NCI-H146 (cell line): ENCODE data around the gene ZGRF1.
"Not testable (repeated sequence)": the region's sequence is repeated elsewhere in the genome, so short reads cannot be mapped to it uniquely, and the experiment has no call there.

Experiments used
- DNase-seq: peaks from one replicate; lab custom pipeline; 2025; lab: John Stamatoyannopoulos, UW

Gene ZGRF1

DNA sequence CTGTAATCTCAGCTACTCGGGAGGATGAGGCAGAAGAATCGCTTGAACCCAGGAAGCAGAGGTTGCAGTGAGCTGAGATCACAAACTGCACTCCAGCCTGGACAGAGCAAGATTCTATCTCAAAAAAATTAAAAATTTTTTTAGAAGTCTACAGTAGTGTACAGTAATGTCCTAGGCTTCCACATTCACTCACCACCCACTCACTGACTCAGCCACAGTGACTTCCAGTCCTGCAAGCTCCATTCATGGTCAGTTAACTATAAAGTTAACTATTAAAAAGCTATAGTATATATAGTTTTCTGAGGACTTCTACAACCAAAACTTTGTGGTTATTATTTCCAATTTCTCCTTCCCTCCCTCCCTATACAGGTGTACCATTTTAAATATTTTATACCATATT lies 86.0 kb downstream of the ZGRF1 start:
- no peak for DNase-seq

DNA sequence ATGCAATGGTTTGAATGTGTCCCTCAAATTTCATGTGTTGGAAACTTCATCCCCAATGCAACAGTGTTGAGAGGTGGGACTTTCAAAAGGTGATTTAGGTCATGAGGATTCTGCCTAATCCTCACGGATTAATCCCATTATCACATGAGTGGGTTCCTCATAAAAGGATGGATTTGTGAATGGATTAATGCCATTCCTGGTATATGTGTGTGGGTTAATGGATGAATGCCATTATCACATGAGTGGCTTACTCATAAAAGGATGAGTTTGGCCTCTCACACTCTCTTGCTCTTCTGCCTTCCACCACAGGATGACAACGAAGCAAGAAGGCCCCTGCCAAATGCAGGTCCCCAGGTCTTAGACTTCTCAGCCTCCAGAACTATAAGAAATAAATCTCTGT lies 90.2 kb downstream of the ZGRF1 start:
- DNase-seq: no peak

DNA sequence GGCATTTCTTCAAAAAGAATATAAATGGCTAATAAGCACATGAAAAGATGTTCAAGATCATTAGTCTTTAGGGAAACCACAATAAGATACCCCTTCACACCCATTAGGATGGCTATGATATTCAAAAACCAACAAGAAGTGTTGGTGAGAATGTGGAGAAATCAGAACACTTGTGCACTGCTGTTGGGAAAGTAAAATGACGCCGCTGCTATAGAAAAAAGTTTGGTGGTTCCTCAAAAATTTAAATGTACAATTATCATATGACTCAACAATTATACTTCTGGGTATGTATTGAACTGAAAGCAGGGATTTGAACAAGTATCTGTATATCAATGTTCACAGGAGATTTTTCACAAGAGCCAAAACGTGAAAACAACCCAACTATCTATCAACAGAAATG lies 91.4 kb downstream of the ZGRF1 start:
- DNase-seq: no peak

DNA sequence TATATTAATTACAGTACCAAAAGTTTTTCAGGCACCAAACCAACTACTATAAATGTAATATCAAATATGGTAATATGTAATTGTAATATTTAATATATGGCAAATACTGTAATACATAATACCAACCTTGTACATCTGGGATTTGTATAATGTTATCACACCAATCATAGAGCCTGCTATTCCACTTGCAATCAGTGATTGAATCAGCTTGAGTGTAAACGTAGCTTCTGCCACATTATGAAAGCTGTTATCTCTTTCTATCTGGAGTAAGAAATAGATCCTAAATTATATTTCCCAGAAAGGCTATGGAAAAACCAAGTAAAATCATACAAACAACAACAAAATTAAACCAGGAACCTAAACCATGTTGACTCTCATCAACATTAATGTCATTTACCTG lies 96.0 kb downstream of the ZGRF1 start:
- no peak for DNase-seq

DNA sequence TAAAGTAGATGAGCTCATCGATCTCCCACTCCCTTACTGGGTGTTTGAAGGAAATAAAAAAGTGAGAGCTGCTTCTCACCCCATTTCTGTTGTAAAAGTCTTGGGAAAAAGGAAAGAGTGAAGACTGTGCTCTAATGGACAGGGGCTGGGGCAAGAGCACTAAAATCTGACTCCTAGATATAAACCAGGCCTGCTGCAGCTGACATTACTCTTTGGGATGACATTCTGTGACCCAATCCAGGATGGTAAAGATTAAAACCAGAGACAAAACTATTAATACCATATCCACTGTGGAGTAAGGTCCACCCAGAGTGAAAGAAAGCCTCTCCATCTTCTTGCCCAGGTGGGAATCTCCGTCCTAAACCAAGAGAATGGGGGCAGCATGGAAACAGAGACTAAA lies 100.6 kb downstream of the ZGRF1 start:
- no peak for DNase-seq

DNA sequence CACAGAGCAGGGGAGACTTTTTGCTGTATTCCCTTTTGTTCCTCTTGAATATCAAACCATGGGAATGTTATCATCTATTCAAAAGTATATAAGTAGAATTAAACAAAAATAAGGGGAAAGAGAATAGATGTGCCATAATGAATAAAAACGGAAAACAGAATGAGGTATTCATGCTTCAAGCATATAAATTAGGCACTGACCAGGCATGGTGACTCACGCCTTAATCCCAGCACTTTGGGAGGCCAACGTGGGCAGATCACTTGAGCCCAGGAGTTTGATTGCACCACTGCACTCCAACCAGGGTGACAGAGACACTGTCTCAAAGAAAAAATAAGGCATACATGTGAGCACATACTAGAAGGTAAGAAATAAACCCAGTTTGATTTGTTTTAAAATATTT lies 104.4 kb downstream of the ZGRF1 start:
- DNase-seq: no peak

DNA sequence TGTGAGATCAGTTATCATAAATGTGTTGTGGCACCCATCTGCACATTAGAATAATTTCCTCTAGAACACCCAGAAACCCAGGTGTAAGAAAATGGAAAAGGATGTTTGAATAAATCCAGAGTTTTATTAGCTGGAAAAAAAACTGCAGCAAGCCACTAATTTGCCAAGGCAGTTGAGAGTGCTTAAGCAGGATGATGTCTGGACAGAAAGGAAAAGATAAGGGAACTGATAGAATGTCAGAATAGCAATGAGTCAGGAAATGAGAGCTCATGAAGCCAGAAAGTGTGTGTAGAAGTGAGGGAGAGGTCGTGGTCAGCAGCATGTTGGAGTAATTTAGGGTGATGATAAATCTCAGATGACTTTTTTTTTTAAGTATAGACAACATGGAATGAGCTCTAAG lies 105.6 kb downstream of the ZGRF1 start:
- no peak for DNase-seq

DNA sequence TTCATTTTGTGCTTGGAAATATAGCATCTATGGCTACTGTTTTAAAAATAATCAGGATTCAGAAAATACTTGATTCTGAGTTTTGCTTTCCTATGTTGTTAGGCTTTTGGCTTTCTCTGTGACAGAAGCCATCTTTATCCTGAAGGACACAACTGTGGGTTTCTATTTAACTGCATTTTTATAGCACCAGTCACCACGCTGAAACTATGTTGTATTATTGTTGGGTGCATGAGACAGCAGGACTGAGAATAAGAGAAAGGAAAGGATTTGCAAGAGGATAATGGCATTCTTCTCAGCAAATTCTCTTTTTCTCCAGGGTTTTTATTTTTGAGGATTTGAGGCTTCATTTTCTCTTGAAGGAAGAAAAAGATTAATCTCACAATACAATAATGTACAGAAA lies 110.6 kb downstream of the ZGRF1 start:
- no peak for DNase-seq

DNA sequence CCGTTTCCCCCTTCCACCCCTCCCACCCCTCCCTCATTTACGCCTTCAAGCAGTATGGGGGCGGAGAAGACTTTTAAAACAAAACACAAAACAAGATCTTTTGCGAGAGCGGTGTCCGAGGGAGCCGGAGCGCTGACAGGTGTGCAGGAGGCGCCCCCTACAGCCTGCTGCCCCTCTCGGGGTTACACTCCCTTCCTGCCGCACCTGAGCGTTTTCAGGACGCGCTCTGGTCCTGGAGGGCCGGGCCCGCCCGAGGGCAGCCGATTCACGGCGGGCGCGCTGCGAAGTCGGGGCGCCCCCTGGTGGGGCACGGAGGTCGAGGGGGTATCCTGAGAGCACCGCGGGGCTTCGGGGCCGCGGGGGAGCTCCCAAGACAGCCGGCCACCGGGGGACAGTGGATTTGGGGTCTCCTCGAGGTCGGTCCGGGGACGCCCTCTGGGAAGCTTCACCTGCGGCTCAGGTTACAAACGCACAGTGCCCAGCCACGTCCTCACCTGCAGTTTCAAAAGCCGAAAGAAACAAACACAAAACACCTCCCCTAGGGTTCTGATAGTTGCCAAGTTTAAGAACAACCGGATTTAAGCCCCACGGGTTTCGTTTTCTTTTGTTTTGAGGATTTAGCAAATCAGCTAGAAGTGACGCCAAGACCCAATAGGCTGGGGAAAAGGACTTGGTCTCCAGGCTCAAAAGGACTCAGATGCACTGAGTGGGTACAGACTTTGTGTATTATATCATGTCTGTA lies 112.8 kb downstream of the ZGRF1 start:
- no peak for DNase-seq

DNA sequence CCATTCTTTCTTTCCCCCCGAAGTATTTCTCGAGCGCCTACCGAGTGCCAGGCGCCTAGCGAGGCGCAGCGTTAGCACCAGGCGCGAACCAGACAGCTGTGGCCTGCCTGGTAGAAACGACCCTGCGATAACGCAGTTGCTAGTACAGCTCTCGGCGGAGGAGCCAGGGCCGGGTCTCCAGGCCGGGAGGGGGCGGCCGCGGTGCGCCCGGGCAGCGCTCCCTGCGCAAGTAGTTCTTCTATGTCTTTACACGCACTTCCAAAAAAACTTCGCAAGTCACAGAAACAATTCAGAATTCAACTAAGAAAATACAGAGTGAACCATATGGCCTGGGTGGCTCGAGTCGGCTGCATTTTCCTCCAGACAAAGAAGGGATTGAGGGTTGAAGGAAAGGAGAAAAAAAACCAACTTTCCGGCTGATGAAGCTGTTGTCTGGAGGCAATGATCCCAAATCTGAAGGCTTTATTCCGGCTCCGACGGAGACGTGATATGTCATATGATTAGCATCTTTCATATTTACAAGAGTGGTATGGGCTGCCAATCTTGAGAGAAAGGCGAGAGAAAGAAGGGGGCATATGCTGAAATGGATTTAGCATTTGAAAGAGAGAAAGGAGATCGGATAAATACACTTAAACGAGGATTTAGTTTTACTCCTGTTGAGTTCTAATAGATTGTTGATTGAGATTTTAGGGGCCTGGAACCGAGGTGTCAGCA lies 113.5 kb downstream of the ZGRF1 start:
- DNase-seq: no peak

DNA sequence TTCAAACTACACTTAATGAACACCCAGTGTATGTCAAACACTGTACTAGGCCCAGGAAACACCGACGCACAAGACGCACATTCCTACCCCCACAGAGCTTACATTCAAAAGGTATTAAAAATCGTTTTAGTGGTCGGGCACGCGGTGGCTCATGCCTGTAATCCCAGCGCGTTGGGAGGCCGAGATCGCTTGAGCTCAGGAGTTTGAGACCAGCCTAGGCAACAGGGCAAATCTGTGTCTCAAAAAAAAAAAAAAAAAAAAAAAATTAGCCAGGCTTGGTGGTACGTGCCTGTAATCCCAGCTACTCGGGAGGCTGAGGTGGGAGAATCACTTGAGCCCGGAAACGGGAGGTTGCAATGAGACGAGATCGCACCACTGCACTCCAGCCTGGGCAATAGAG lies 114.3 kb downstream of the ZGRF1 start:
- DNase-seq: not testable (repeated sequence)

DNA sequence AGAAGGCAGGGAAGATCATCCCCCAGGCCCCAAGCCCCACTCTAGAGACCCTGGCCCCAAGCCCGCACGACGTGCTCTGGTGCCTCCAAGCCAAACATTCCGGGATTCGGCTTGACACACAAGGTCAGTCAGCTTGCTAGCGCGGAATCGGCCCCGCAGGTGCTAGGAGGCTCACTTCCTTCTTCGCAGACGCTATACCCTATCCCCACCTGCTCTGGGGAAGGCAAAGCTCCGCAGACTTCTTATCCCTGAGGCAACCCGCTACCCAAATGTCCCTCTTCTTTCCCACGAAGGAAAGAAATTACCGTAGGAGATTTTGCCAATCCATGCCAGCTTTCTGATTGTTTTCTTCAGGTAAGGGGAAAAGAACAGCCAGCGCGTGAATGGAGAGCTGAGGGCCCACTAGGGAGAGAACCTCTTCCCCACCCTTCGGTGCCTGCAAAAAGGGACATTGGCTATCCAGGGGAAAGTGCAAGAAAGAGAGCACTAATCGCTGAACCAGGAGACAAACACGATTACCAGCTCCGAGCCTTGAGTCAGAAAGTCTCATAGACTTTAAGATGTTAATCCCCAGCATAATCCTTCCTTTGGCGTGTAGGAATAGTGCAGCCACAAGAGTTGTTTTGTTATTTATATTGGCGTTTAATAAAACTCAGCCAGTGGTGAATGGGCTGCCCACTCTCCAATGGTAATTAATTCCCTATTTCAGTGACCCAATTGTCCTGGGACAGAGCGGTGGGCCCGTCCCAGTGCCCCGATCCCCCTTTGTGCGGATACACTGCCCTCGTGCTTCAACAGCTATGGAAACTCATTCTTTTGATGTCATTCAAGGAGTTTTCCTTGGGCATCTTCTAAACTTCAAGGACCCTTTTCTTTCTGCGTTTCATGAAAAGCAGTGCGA lies 115.3 kb downstream of the ZGRF1 start:
- DNase-seq: no peak

DNA sequence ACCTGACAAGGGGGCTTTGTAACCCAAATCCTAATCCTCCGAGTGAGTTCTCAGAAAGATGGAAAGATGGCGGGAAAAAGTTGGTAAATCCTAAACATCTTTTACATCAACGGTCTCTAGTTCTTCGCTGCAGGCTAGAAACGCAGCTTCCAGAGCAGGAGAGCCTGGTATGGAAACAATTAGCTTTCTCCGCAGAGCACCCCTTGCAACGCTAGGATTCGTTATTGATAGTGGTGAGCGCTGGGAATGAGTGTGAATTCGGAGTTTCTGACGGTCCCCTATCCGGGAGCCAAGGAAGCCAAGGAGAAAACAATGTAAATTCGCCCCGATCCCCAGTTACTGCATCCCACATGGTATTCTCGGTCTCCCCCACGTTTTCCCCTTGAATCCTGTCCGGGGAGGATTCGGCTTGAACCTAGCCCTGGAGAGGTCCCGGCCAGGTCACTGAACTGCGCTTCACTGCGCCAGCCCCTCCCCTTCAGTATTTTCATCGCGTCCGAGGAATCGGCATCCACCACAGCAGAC lies 116.0 kb downstream of the ZGRF1 start:
- no peak for DNase-seq

DNA sequence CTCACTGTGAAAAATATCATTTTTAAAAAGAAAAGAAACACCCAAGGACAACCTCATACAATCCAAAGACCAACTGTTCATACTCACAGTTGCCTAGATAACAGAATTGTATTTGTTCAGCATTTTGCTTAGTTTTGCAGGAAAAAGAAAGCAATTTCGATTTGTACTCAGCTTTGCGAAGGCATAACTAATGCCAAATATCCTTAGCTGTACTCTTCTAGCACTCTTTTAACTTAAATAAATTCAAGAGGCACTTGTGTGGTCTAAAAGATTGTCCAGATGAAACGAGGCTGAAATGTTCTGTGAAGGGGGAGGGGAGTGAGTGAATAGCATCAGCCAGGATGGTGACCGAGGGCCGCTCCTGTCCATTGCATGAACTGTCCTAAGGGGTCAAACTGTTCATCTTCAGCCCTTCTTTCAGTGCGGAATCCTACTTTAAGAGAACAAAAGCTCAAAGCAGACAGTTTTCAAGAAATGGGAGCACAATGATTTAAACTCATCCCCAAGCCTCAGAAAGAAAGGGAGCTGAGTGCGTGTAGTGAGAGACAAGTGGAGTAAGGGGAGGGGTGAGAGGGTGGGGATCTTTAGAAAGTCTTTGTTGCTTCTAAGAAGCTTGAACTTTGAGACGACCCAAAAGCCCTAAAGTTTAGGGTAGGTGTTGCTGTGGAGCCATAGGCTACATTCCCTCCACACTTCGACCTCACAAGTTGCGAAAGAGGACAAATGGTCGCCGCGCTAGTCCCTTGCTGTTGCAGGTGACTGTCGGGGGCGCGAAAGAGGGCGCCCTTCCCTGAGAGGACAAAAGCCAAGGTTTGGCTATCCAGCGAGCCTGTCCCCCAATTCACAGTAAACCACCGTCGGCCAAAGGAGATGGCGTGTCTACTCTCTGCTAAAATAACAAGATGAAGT lies 116.8 kb downstream of the ZGRF1 start:
- no peak for DNase-seq

DNA sequence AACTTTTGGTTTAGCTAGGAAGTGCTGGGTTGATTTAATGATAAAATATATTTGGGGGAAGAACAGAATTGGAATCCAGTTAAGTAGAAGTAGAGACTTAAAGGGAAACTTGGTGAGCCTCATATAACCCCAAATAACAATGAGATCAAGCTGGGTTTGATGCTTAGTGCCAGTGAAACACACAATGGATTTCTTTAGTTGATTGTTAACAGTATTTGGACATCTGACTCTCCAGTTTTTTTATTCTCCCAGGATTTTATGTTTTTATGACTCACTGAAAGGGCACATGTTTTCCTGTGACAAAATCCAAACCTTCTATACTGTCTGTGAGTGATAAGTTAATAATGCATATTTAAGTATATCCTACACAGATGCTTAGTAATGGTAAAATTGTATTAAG lies 118.0 kb downstream of the ZGRF1 start:
- DNase-seq: no peak

DNA sequence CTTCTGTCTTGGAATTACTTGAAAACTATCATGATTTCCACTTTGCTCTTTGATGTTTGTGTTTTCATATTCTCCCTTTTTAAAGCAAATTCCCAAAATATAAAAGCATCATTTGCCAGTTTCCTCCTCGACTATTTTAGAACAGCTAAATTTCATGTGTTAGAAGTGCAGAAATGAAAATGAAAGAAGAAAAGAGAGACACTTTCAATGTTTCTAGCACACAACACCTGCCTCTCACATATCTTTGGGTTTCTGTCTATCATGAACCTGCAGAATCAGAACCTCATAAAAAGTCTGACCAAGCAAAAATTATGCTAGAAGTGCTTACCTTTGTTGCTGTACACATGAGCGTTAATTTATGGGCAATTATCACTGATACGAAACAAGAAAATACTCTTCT lies 118.8 kb downstream of the ZGRF1 start:
- no peak for DNase-seq

DNA sequence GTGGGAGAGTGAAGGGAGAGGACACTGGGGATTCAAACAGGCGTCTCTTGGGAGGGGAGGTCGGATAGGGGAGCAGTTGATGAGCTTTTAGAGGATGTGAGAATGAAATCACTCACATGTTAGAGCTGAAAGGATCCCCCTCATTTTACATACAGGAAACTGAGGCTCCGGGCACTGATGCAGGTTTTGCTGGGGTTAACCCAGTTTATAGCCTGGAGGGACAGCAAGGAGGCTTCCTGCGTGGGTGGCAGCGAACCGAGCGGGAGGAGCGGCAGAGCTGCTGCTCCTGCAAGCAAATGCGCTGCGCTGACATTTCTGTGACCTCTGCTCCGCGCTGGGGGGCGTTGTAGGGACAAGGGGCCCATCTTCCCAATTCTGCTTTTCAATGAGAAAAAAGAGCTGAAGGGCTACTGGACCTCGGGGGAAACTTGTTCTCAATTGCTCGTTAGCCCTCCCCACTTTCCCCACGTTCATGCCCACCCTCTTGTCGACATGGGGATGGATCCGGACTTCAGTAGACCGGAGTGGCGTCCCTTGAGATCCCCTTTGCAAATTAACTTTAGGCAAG lies 119.6 kb downstream of the ZGRF1 start:
- DNase-seq: no peak

DNA sequence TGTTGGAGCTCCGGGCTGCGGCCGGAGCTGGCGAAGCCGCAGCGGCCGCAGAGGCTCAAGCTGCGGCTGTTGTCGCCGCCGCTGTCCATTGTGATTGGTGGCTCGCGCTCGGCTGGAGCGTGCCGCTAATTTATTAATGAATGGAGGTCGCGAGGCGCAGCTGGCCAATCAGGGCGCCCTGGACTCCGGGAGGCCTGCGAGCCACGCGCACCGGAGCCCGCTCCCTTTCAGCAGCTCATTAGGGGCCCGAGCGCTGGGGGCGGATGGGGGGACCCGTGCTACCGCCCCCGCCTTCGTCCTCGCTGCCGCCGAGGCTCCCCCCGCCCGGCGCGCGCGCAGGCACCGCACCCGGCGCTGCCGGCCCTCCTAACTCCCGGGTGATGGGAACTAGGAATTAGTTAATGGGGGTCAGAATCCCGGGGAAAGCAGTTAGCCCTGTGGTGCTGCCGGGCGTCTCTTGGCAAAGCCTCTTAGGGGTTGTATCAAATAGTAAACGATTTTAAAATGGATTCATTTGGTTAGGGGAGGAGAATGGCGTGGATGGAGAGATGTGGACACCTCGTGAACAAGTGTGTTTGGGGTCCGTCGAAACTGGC lies 120.1 kb downstream of the ZGRF1 start:
- DNase-seq: peak; percentile 58

DNA sequence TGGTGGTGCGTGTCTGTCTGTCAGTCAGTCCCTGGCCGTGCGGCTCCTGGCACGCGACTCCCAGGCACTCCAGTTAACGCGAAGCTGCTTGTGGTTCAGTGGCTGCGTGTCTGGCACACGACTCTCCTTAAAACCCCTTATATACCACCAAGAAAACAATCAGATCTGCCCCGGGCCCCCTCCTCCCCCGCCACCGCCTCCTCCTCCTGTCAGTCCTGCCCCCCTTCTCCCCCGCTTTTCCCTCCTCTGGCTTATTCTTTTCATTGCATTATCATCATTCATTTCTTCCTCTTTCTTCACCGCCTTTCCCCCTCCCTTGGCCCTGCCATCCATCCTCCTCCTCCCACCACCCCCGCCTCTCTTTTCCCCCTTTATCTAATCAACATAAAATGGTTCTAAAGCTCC lies 120.6 kb downstream of the ZGRF1 start, which contains the start of gene NEUROG2:
Gene NEUROG2 (minus strand): TSS at position 115 of the 405 bp plus-strand sequence. CDS start 705 bp downstream, outside the sequence.
- DNase-seq: no peak
